Memory B cell (primary cell): ENCODE results near the gene HTR4.
"Not testable (repeated sequence)": the region's sequence is repeated elsewhere in the genome, so short reads cannot be mapped to it uniquely, and the experiment has no call there.

Experiments used
- ATAC-seq: fragments of 150-1000 bp; cut with Tn5 transposase; 2 replicates; pipeline ENCODE4 v1.10.0; 2021; ENCODE audit warnings: low read depth, mild to moderate bottlenecking, moderate library complexity
- DNase-seq, 2 donors: peaks; one replicate each; pipeline ENCODE4 v3.0.0; 2022; ENCODE audit warnings: low spot score in 2 of 2
- H3K27ac Mint-ChIP-seq: one replicate; pipeline ENCODE4 v1.8.0; 2022; ENCODE audit warnings: mild to moderate bottlenecking, moderate library complexity, mixed read lengths
- H3K27me3 Mint-ChIP-seq: one replicate; pipeline ENCODE4 v1.8.0; 2022; ENCODE audit warnings: mixed read lengths
- H3K36me3 Mint-ChIP-seq: one replicate; pipeline ENCODE4 v1.8.0; 2022; ENCODE audit warnings: mild to moderate bottlenecking, mixed read lengths
- H3K4me1 Mint-ChIP-seq: one replicate; pipeline ENCODE4 v1.8.0; 2022; ENCODE audit warnings: mixed read lengths
- H3K4me3 Mint-ChIP-seq: one replicate; pipeline ENCODE4 v1.8.0; 2022; ENCODE audit warnings: mild to moderate bottlenecking, moderate library complexity, mixed read lengths
- H3K9me3 Mint-ChIP-seq: one replicate; pipeline ENCODE4 v1.8.0; 2022; ENCODE audit warnings: mixed read lengths

Gene HTR4

DNA sequence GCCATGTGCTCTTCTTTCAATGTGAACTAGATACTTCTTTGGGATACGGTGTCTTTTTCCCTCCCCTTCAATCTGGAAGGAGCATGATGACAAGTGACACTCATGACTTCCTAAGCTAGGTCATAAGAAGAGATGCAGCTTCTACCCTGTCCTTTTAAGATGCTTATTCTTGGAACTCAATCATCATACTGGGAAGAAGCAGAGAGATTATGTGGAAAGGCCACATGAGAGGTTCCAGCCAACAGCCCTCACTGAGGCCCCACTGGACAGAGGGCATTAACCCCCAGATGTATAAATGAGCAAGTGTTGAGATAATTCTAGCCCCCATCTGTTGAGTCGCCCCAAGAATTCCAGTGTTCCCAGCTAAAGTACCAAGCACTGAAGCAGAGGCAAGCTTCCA lies 29.3 kb upstream of the HTR4 start:
- no peak overlapping the region for H3K4me3 Mint-ChIP-seq
- ATAC-seq = no peak
- H3K36me3 Mint-ChIP-seq = peaks cover 3% of the 10 kb centered on the region
- no peak for DNase-seq
- H3K4me1 Mint-ChIP-seq = no peaks in the 10 kb centered on the region
- peaks cover 5% of the 10 kb centered on the region for H3K27me3 Mint-ChIP-seq
- no peak overlapping the region for H3K27ac Mint-ChIP-seq
- no peaks in the 10 kb centered on the region for H3K9me3 Mint-ChIP-seq

DNA sequence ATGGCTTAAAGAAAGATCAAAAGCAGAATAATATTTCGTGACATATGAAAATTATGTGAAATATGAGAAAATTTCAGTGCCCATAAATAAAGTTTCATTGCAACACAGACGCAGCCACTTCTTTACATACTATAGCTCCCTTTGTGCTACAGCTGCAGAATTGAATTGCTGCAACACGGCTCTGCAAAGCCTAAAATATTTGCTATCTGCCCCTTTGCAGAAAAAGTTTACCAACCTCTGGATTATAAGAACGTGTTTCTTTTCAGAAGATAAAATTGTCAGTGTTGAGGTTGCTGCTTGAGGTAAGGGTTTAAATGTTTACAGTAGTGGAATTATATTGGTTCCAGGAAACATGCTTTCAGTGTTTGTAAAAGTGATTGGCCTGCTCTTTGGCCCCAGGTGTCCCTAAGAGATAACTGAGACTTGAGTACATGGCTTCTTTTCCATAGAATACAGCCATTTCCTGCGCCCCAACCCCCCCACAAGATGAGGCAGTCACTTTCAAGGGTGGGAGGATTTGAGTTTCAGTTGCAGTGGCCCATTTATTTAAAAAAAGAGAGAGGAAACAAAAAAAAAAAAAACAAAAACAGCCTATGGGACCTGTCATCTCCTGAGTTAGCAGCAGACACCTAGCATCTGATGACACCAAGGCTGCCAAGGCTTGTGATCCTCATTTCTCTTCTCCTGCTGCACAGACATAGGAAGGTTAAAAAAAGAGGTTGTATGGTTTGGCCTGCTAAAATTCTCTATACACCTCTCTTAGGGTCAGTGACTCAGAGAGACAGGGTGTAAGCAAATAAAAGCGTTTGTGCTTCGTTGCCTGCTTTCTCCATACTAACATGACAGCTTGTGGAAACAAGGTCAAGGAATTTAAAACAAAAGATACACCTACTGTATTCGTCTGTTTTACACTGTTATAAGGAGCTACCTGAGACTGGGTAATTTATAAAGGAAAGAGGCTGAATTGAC lies 28.0 kb upstream of the HTR4 start:
- H3K27me3 Mint-ChIP-seq = peaks cover 5% of the 10 kb centered on the region
- H3K4me3 Mint-ChIP-seq = no peak overlapping the region
- H3K9me3 Mint-ChIP-seq = no peaks in the 10 kb centered on the region
- no peaks in the 10 kb centered on the region for H3K4me1 Mint-ChIP-seq
- ATAC-seq (no peak), DNase-seq (no peak)
- H3K27ac Mint-ChIP-seq = no peak overlapping the region
- H3K36me3 Mint-ChIP-seq = no peaks in the 10 kb centered on the region

DNA sequence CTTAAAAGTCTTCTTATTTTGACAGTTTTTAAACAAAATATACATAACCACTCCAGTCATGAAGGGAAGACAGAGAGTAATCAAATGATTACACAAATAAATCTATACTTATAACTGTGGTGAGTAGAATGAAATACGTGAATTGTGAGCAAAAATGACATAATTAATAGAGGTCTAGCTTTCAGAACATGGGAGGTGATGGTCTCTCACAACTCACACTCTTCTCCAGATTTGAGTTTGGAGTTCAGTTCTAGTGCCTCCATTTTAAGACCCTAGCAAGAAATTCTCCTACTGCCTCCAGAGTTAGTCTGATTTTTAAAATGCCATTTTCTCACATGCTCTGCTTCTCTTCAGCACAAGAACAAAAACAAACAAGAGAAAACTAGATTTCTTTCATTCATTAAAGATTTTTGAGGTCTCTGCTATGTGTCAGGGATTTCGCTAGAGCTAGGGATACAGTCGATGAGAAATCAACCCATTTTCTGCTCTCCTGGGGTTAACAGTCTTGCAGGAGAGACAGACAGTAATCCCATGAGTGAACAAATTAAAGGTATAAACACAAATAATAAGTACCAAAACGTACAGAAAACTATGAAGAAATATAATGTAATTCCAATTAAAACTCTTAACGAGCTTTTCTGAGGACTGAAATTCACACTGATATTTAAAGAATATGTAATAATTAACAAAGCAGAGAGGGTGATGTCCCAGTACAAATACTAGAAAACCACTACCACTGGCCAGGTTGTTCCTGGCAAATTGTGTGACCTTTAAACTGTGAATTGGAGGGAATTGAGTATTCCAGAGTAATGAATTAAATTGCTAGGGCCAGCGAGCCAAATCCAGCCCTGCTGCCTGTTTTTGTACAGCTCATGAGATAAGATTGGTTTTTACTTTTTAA lies 27.1 kb upstream of the HTR4 start:
- Mint-ChIP-seq H3K9me3 (no peaks in the 10 kb centered on the region), H3K27me3 (peaks cover 5% of the 10 kb centered on the region), H3K27ac (no peak overlapping the region), H3K4me3 (no peak overlapping the region), H3K36me3 (no peaks in the 10 kb centered on the region), H3K4me1 (no peaks in the 10 kb centered on the region)
- ATAC-seq (no peak), DNase-seq (no peak)

DNA sequence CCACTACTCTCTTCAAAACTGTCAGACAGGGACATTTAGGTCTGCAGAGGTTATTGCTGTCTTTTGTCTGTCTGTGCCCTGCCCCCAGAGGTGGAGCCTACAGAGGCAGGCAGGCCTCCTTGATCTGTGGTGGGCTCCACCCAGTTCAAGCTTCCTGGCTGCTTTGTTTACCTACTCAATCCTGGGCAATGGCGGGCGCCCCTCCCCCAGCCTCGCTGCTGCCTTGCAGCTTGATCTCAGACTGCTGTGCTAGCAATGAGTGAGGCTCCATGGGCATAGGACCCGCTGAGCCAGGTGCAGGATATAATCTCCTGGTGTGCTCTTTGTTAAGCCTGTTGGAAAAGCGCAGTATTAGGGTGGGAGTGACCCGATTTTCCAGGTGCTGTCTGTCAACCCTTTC lies 19.4 kb upstream of the HTR4 start:
- not testable (repeated sequence) for DNase-seq, H3K4me3 Mint-ChIP-seq, H3K27me3 Mint-ChIP-seq, H3K36me3 Mint-ChIP-seq, H3K27ac Mint-ChIP-seq, H3K9me3 Mint-ChIP-seq, H3K4me1 Mint-ChIP-seq, ATAC-seq

DNA sequence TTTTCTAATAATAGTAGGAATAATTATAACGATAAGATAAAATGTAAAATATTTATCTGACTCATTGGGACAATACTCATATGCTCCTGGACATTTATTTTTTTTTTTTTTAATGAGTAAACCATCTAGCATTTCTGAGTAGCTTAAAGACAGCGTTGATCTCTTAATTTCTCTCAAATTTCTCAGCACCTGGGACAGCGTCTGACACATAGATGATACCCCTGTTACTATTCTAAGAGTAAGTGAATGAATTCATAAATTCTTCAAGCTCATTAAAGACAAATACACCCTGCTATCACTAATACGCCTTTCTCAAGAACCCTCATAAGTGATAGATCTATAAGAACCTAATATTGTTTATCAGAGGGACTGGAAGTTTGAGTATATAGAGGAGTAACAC lies 12.0 kb upstream of the HTR4 start:
- Mint-ChIP-seq H3K4me1 (no peaks in the 10 kb centered on the region), H3K4me3 (no peak overlapping the region), H3K27ac (no peak overlapping the region), H3K27me3 (no peaks in the 10 kb centered on the region), H3K9me3 (peaks cover 1% of the 10 kb centered on the region), H3K36me3 (no peaks in the 10 kb centered on the region)
- no peak for ATAC-seq
- no peak for DNase-seq

DNA sequence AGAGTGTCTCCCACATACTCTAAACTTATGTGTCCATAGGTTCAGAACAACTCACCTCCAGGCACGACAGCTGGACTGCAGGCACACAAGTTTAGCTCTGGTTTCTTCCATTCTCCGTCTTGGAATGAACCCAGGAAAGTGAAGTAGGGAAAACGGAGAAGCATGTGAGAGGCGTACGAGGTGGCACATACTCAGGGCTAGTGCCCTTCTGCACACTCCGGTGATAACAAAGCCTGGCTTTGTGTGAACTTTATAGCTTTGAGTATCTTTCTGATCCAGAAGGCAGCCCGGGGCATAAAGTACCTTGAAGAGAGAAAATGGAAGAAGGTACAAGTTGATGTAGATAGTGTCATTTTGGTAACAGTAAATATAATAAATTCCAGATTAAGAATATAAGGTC lies 11.1 kb upstream of the HTR4 start:
- no peaks in the 10 kb centered on the region for H3K27me3 Mint-ChIP-seq
- H3K4me1 Mint-ChIP-seq = no peaks in the 10 kb centered on the region
- peaks cover 1% of the 10 kb centered on the region for H3K9me3 Mint-ChIP-seq
- DNase-seq (no peak), ATAC-seq (no peak)
- H3K27ac Mint-ChIP-seq = no peak overlapping the region
- H3K4me3 Mint-ChIP-seq = no peak overlapping the region
- H3K36me3 Mint-ChIP-seq = no peaks in the 10 kb centered on the region

DNA sequence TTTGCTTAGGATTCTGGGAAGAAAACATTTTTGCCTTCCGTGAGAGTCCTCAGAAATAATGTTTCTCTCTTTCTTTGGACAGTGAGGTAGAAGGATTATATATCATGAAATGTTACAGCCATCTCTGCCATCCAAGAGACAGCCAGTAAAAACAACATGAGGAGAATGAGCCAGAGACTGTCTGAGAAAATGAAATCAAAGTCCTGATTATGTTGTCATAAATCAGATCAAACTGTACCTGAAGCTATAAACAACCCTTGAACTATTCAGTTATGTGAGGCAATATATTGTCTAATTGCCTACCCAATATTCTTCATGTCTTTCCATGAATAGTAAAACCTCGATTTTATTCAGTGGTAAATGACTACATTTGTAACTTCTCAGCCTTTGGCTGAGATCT lies 9.2 kb upstream of the HTR4 start:
- no peaks in the 10 kb centered on the region for H3K36me3 Mint-ChIP-seq
- no peak overlapping the region for H3K4me3 Mint-ChIP-seq
- DNase-seq (no peak), ATAC-seq (no peak)
- no peaks in the 10 kb centered on the region for H3K9me3 Mint-ChIP-seq
- no peaks in the 10 kb centered on the region for H3K4me1 Mint-ChIP-seq
- peaks cover 5% of the 10 kb centered on the region for H3K27me3 Mint-ChIP-seq
- H3K27ac Mint-ChIP-seq = no peak overlapping the region

DNA sequence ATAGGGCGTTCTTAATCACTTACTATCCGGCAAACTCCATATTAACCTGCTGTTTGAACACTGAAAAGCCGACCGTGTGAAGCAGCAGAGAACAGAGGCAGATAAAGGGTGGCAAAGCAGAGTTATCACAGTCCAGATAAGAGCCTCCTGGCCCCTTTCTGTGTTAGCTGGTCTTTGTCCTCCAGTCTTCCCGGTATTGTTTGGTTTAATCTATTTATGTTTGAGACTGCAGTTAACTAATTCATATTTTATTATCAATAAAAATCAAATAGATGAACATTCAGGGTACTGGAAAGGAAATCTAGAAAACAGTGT lies 6.0 kb upstream of the HTR4 start:
- peaks cover 10% of the 10 kb centered on the region for H3K27me3 Mint-ChIP-seq

DNA sequence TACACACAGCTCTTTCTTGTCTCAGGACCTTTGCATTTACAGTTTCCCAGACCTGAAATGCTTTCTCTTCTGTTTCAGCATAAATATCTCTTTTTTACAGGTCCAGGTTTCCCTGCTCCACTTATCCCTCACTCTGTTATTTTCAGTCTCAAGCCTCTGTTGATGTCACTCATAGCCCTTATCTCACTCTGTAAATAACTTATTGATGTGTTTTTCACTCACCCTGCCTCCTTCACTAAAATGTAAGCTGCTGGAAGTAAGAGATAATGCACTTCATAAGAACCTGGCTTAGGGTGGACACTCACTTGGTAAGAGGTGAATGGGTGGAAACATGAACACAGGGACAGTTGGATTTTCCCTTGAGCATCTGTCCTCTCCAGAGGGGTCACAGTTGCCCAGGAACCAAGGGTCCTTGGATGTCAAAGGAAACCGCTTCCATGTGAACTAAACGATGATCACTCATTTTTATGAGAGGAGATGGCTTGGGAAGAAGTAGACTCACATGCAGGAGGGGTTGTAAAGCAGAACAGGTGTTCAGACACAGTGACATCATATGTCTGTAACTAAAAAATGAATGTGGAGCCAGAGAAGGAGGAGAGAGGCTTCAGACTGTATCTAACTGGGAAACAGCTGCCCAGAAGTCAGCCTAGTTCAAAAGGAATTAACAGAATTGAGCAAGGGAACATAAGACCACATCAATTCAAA lies 5.5 kb upstream of the HTR4 start:
- Mint-ChIP-seq H3K4me1 (no peaks in the 10 kb centered on the region), H3K9me3 (no peaks in the 10 kb centered on the region), H3K27me3 (peaks cover 12% of the 10 kb centered on the region), H3K36me3 (no peaks in the 10 kb centered on the region), H3K4me3 (no peak overlapping the region), H3K27ac (no peak overlapping the region)
- ATAC-seq (no peak), DNase-seq (no peak)

More for the DNA sequence above, 6.0 kb upstream of the HTR4 start:
- Mint-ChIP-seq H3K4me3 (no peak overlapping the region), H3K4me1 (no peaks in the 10 kb centered on the region), H3K36me3 (no peaks in the 10 kb centered on the region), H3K27ac (no peak overlapping the region), H3K9me3 (no peaks in the 10 kb centered on the region)
- no peak for ATAC-seq
- DNase-seq = no peak

DNA sequence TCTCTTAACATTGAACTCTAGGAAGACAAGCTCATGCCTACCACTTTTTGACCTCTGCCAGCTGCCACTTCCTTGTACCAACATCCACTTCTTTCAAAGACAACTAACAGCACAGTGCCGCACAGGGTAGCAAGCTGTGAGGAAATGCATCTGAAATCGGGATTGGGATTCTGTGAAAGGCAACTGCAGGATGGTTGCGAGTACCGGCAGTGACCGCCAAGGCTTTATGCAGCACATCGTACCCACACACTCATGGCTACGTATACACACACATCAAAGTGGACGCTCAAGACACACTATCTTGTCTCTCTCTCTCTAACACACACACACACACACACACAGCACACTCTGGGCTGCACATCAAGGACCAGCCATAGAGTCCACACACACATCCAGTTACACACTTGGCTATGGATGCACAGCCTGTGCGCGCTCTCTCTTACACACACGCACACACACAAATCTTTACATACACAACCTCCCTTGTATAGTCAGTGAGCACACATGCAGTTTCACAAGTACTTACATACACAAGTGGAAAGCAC lies 964 bp downstream of the HTR4 start:
- Mint-ChIP-seq H3K4me3 (no peak overlapping the region), H3K36me3 (peaks cover 1% of the 10 kb centered on the region), H3K9me3 (peaks cover 2% of the 10 kb centered on the region), H3K27ac (no peak overlapping the region), H3K27me3 (peaks cover 17% of the 10 kb centered on the region), H3K4me1 (no peaks in the 10 kb centered on the region)
- DNase-seq (no peak), ATAC-seq (no peak)

DNA sequence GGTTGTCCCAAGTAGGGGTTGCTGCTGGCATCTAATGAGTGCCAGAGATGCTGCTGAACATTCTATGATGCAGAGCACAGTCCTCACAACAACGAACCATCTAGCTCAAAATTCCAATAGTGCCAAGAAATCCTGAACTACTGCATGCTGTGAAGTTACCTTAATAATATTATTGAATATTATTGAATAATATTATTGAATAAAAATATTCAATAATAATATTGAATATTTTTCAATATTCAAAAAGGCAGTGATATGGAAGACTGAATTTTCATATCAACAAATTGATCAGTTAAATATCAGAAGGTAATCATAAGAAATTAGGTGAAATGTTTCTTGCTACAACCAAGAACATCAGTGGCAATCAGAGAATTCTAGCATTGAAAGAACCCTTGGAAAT lies 2.8 kb downstream of the HTR4 start:
- H3K27ac Mint-ChIP-seq = no peak overlapping the region
- H3K9me3 Mint-ChIP-seq = peaks cover 2% of the 10 kb centered on the region
- no peak for DNase-seq
- no peak for ATAC-seq
- no peaks in the 10 kb centered on the region for H3K4me1 Mint-ChIP-seq
- no peak overlapping the region for H3K4me3 Mint-ChIP-seq
- H3K27me3 Mint-ChIP-seq = peaks cover 22% of the 10 kb centered on the region
- peaks cover 1% of the 10 kb centered on the region for H3K36me3 Mint-ChIP-seq

DNA sequence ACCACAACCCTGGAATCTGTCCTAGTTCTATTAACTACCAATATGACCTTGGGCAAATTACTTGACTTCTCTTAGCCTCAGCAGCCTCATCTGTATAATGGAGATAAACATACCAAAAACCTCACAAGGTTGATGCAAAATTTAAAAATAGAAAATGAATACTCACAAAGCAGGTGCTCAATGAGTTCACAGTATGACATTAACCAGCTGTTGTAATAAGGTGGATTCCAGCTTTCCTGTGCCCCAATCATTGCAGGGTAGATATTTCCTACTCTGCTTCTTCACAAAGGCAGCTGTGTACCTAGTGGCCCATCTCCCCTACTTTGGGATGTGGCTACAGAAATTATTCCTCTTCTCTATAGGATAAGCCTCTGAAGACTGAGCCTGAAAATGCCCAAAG lies 8.8 kb downstream of the HTR4 start:
- Mint-ChIP-seq H3K27ac (no peak overlapping the region), H3K36me3 (no peaks in the 10 kb centered on the region), H3K9me3 (no peaks in the 10 kb centered on the region), H3K4me3 (no peak overlapping the region), H3K27me3 (peaks cover 7% of the 10 kb centered on the region), H3K4me1 (no peaks in the 10 kb centered on the region)
- ATAC-seq (no peak), DNase-seq (no peak)

DNA sequence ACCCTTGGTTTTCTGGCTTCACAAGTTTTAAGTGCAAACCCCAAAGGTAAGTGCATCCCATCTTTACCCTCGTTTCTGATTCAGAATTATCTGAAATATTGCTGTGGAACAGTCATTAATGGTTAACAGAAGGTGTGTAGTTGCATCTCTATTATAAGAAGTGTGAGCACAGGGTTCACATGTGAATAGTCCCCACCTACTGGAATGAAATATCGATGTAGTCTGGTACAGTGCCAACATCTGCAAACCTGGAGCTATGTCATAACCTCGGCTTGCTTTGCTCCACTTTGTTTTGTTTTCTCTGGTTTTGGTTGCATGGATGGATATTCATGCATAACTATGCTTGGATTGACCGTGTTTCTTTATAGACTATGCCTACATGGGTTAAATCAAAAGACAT lies 12.6 kb downstream of the HTR4 start:
- ATAC-seq = no peak
- H3K4me3 Mint-ChIP-seq = no peak overlapping the region

DNA sequence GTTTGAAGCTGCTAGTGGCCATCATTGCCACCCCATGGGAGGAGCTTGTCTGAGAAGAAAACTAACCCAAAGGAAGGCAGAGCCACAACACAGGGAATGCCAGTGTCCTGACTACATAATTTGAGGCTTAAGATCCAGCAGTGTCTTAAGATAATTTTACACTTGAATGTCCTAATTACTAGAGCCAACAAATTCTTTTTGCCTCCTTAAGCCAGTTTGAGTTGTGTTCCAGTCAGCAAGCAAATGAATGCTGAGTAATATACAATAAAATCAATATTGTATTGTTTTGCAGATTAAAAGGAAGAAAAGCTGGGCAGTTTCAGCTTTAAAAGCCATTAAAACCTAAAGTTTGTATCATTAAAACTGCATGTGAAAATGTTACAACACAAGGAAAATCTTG lies 13.9 kb downstream of the HTR4 start:
- Mint-ChIP-seq H3K9me3 (no peaks in the 10 kb centered on the region), H3K4me1 (no peaks in the 10 kb centered on the region), H3K27me3 (peaks cover 7% of the 10 kb centered on the region)

More for the DNA sequence above, 12.6 kb downstream of the HTR4 start:
- no peaks in the 10 kb centered on the region for H3K9me3 Mint-ChIP-seq
- peaks cover 7% of the 10 kb centered on the region for H3K27me3 Mint-ChIP-seq
- H3K27ac Mint-ChIP-seq = no peak overlapping the region
- no peak for DNase-seq
- no peaks in the 10 kb centered on the region for H3K36me3 Mint-ChIP-seq
- H3K4me1 Mint-ChIP-seq = no peaks in the 10 kb centered on the region

More for the DNA sequence above, 13.9 kb downstream of the HTR4 start:
- DNase-seq (no peak), ATAC-seq (no peak)
- Mint-ChIP-seq H3K4me3 (no peak overlapping the region), H3K36me3 (no peaks in the 10 kb centered on the region), H3K27ac (no peak overlapping the region)
